Ishikawa (cell line): ENCODE measurements around the gene MAPK8IP2.
A peak's percentile ranks its signal among the peaks of the same experiment; 100 is the strongest.

ENCODE experiments used
- CEBPB ChIP-seq: IDR thresholded peaks from 2 replicates; pipeline ENCODE4 v1.6.1; 2012
- CREB1 ChIP-seq: IDR thresholded peaks from 2 replicates; pipeline ENCODE4 v1.6.1; 2012; ENCODE audit warnings: low read depth
- EGR1 ChIP-seq: IDR thresholded peaks from 2 replicates; pipeline ENCODE4 v1.6.1; 2012
- EP300 ChIP-seq: IDR thresholded peaks from 2 replicates; pipeline ENCODE4 v1.6.1; 2012; ENCODE audit warnings: borderline replicate concordance
- FOXM1 ChIP-seq: IDR thresholded peaks from 2 replicates; pipeline ENCODE4 v1.6.1; 2012; ENCODE audit warnings: low read depth, borderline replicate concordance
- MAX ChIP-seq: IDR thresholded peaks from 2 replicates; pipeline ENCODE4 v1.6.1; 2012
- NFIC ChIP-seq: IDR thresholded peaks from 2 replicates; pipeline ENCODE4 v1.6.1; 2012
- RAD21 ChIP-seq: IDR thresholded peaks from 2 replicates; pipeline ENCODE4 v1.6.1; 2012; ENCODE audit warnings: low read depth
- REST ChIP-seq: IDR thresholded peaks from 2 replicates; pipeline ENCODE4 v1.6.1; 2012; ENCODE audit warnings: low read depth, mild to moderate bottlenecking
- TAF1 ChIP-seq: IDR thresholded peaks from 2 replicates; pipeline ENCODE4 v1.6.1; 2012; ENCODE audit warnings: low read depth, mild to moderate bottlenecking
- TCF12 ChIP-seq: IDR thresholded peaks from 2 replicates; pipeline ENCODE4 v1.6.1; 2012; ENCODE audit warnings: low read depth
- TEAD4 ChIP-seq: IDR thresholded peaks from 2 replicates; pipeline ENCODE4 v1.6.1; 2012
- USF1 ChIP-seq: IDR thresholded peaks from 2 replicates; pipeline ENCODE4 v1.6.1; 2012
- YY1 ChIP-seq: IDR thresholded peaks from 2 replicates; pipeline ENCODE4 v1.6.1; 2012; ENCODE audit warnings: low read depth
- ZBTB7A ChIP-seq: IDR thresholded peaks from 2 replicates; pipeline ENCODE4 v1.6.1; 2012; ENCODE audit warnings: low read depth

Gene MAPK8IP2

GRCh38 chr22:50562523-50563412 is 37.8 kb upstream of the MAPK8IP2 start, which contains the start of gene SYCE3:
Gene SYCE3, minus strand, starts transcription at chr22:50562919. Its CDS starts 6,514 bp downstream, at chr22:50556405.
- TF ChIP-seq REST, result no peak
- no peak for TF ChIP-seq FOXM1
- peak; percentile 54; the same call in 1 of the 2 replicates for TF ChIP-seq RAD21
- TF ChIP-seq CREB1, result no peak
- peak; percentile 63; the same call in 1 of the 2 replicates for TF ChIP-seq TAF1
- peak; percentile 57; the same call in 1 of the 2 replicates for TF ChIP-seq ZBTB7A
- TF ChIP-seq NFIC, result 0 out of 2 replicates have a peak, but pooled peaks have one; percentile 12
- no peak for TF ChIP-seq EGR1
- TF ChIP-seq MAX, result no peak; the same call in 1 of the 2 replicates
- peak; percentile 16; the same call in 1 of the 2 replicates for TF ChIP-seq TEAD4
- TF ChIP-seq USF1, result no peak
- 0 out of 2 replicates have a peak, but pooled peaks have one; percentile 27 for TF ChIP-seq YY1
- no peak for TF ChIP-seq EP300

- TF ChIP-seq TCF12, result no peak
- TF ChIP-seq REST, result no peak
- no peak for TF ChIP-seq CREB1
- TF ChIP-seq MAX, result no peak
- no peak; the same call in 1 of the 2 replicates for TF ChIP-seq ZBTB7A
- no peak for TF ChIP-seq CEBPB
- TF ChIP-seq TAF1, result no peak
- TF ChIP-seq EP300, result no peak
- TF ChIP-seq NFIC, result no peak
- no peak for TF ChIP-seq TEAD4
- TF ChIP-seq FOXM1, result no peak
- TF ChIP-seq YY1, result no peak
These were observed 37.0 kb upstream of the MAPK8IP2 start for GRCh38 chr22:50563413-50564160.

- no peak for TF ChIP-seq FOXM1
- no peak for TF ChIP-seq CREB1
- no peak for TF ChIP-seq ZBTB7A
- TF ChIP-seq TAF1, result no peak
- no peak for TF ChIP-seq MAX
- TF ChIP-seq NFIC, result no peak
- no peak for TF ChIP-seq TCF12
- no peak for TF ChIP-seq YY1
- TF ChIP-seq TEAD4, result no peak
- no peak for TF ChIP-seq REST
- no peak for TF ChIP-seq RAD21
- no peak for TF ChIP-seq EGR1
- TF ChIP-seq CEBPB, result no peak
- TF ChIP-seq EP300, result no peak
- TF ChIP-seq USF1, result no peak
These were observed 36.3 kb upstream of the MAPK8IP2 start for GRCh38 chr22:50564289-50564688.
